HL-60 (cell line): ENCODE data around the gene TLL2.

Experiments
- CTCF ChIP-seq: IDR thresholded peaks from one replicate; pipeline ENCODE4 v1.5.1; 2011; ENCODE audit warnings: low read length, control low read depth, inconsistent platforms; ENCODE audit not compliant: insufficient read depth
- GABPA ChIP-seq: IDR thresholded peaks from 2 replicates; pipeline ENCODE4 v1.6.1; 2012; ENCODE audit warnings: low read depth
- POLR2AphosphoS5 ChIP-seq: IDR thresholded peaks from 2 replicates; pipeline ENCODE4 v1.6.1; 2012; ENCODE audit warnings: low read depth

- TF ChIP-seq CTCF (no peak), POLR2AphosphoS5 (no peak), GABPA (no peak)
Measured at GRCh38 chr10:96400465-96400864, 113.3 kb downstream of the TLL2 start.
